Right renal cortex interstitium (tissue), 3 donors: ENCODE measurements around the gene CDC42BPB. TPM values are rescaled to one million over a fixed set of nuclear protein-coding genes. Genes with fewer than 3 reads are reported as not detected.

ENCODE experiments used
- DNase-seq, 3 donors: peaks; one replicate each; pipeline ENCODE4 v3.0.0-alpha.2; 2013; ENCODE audit warnings: low read depth in 3 of 3, low spot score in 2 of 3
- polyA plus RNA-seq, 3 donors: library from polyadenylated mRNA; unstranded; fragments of 120-200 nt; gene quantifications; one replicate each; pipeline ENCODE4 v1.2.1, GENCODE V29; 2013; ENCODE audit not compliant: insufficient read length in 3 of 3

Gene CDC42BPB
- polyA plus RNA-seq, 3 donors = 69.7 to 74.1 (median 70.4) TPM

- no peak for DNase-seq
Measured at GRCh38 chr14:102918438-102918837, 138.9 kb downstream of the CDC42BPB start.

- no peak for DNase-seq
Measured at GRCh38 chr14:102917469-102918211, 139.7 kb downstream of the CDC42BPB start.

GRCh38 chr14:102917056-102917385 lies 140.3 kb downstream of the CDC42BPB start:
- no peak for DNase-seq

GRCh38 chr14:102916347-102917055 lies 140.8 kb downstream of the CDC42BPB start:
- no peak for DNase-seq

- DNase-seq = no peak
Measured at GRCh38 chr14:102915292-102916110, 141.8 kb downstream of the CDC42BPB start.

GRCh38 chr14:102914474-102915291 lies 142.7 kb downstream of the CDC42BPB start:
- no peak for DNase-seq

- no peak for DNase-seq
Measured at GRCh38 chr14:102913341-102914211, 143.8 kb downstream of the CDC42BPB start.

- no peak for DNase-seq
Measured at GRCh38 chr14:102911991-102912761, 145.2 kb downstream of the CDC42BPB start.

- DNase-seq = no peak
Measured at GRCh38 chr14:102911541-102911951, 145.8 kb downstream of the CDC42BPB start.

- DNase-seq = no peak
Measured at GRCh38 chr14:102910442-102910841, 146.9 kb downstream of the CDC42BPB start.

GRCh38 chr14:102909911-102910310 lies 147.4 kb downstream of the CDC42BPB start:
- DNase-seq = no peak

- DNase-seq = no peak
Measured at GRCh38 chr14:102909462-102909861, 147.9 kb downstream of the CDC42BPB start.

GRCh38 chr14:102908766-102909455 lies 148.4 kb downstream of the CDC42BPB start:
- DNase-seq = no peak

GRCh38 chr14:102907980-102908730 lies 149.2 kb downstream of the CDC42BPB start:
- no peak for DNase-seq

GRCh38 chr14:102907303-102907844 lies 150.0 kb downstream of the CDC42BPB start:
- DNase-seq = no peak

- no peak for DNase-seq
Measured at GRCh38 chr14:102906616-102907302, 150.6 kb downstream of the CDC42BPB start.
